OCI-LY7 (cell line): ENCODE results near the gene FAM120B. TPM values are rescaled to one million over a fixed set of nuclear protein-coding genes. Genes with fewer than 3 reads are reported as not detected.

Experiments used
- BruUV-seq: library from RNA; stranded (reverse); fragments of 400-500 nt; replicated peaks from 2 replicates; lab custom pipeline; 2021; lab: Mats Ljungman, UMichigan
- CTCF ChIA-PET: fragments of 300-600 bp; sonication (Branson Sonifier 250); formaldehyde crosslinking; loops from one replicate; lab custom pipeline; 2022; ENCODE audit warnings: antibody characterized with exemption; ENCODE audit not compliant: unreplicated experiment; lab: Charles Lee
- POLR2A ChIA-PET: fragments of 300-600 bp; sonication (Branson Sonifier 250); formaldehyde crosslinking; loops from one replicate; lab custom pipeline; 2022; ENCODE audit warnings: antibody characterized with exemption; lab: Charles Lee
- DNase-seq: peaks from one replicate; pipeline ENCODE4 v3.0.0-alpha.2; 2015; ENCODE audit warnings: low spot score
- H2AFZ ChIP-seq: fragments of 200-600 bp; sonication (generic), shearing (Covaris generic); 2 replicates; pipeline ENCODE4 v1.6.1; 2014; ENCODE audit warnings: mild to moderate bottlenecking, antibody characterized with exemption, low read length, moderate library complexity
- H3K27ac ChIP-seq: fragments of 200-600 bp; sonication (generic); 2 replicates; pipeline ENCODE4 v1.5.1; 2014; ENCODE audit warnings: mixed run types, low read depth, mild to moderate bottlenecking, moderate library complexity, low read length, inconsistent platforms; ENCODE audit not compliant: poor library complexity, severe bottlenecking
- H3K36me3 ChIP-seq: fragments of 200-600 bp; sonication (generic); 2 replicates; pipeline ENCODE4 v1.6.1; 2014; ENCODE audit warnings: mild to moderate bottlenecking, antibody characterized with exemption, low read length, moderate library complexity, mixed read lengths; ENCODE audit not compliant: insufficient read depth
- H3K4me1 ChIP-seq: fragments of 200-600 bp; sonication (generic); 2 replicates; pipeline ENCODE4 v1.5.1; 2014; ENCODE audit warnings: mild to moderate bottlenecking, low read length; ENCODE audit not compliant: insufficient read depth, poor library complexity, severe bottlenecking
- H3K4me2 ChIP-seq: fragments of 200-600 bp; sonication (generic); 2 replicates; pipeline ENCODE4 v1.6.1; 2014; ENCODE audit warnings: mild to moderate bottlenecking, low read length
- H3K4me3 ChIP-seq: fragments of 200-600 bp; sonication (generic); 2 replicates; pipeline ENCODE4 v1.5.1; 2014; ENCODE audit warnings: mild to moderate bottlenecking, low read depth, low read length; ENCODE audit not compliant: poor library complexity, severe bottlenecking
- H3K79me2 ChIP-seq: fragments of 200-600 bp; sonication (generic); 2 replicates; pipeline ENCODE4 v1.6.1; 2016; ENCODE audit warnings: low read depth, mild to moderate bottlenecking, low read length, moderate library complexity, mixed read lengths; ENCODE audit not compliant: insufficient read depth
- H3K9me2 ChIP-seq: fragments of 200-600 bp; sonication (generic); 2 replicates; pipeline ENCODE4 v1.6.1; 2016; ENCODE audit warnings: mild to moderate bottlenecking, low read length, mixed read lengths; ENCODE audit not compliant: insufficient read depth
- H3K9me3 ChIP-seq: fragments of 200-600 bp; sonication (generic); 2 replicates; pipeline ENCODE4 v1.6.1; 2014; ENCODE audit warnings: mild to moderate bottlenecking, mixed run types, low read length, mixed read lengths
- H4K20me1 ChIP-seq: fragments of 200-600 bp; sonication (generic); 2 replicates; pipeline ENCODE4 v1.6.1; 2014; ENCODE audit warnings: mild to moderate bottlenecking, antibody characterized with exemption, low read length, moderate library complexity, mixed read lengths; ENCODE audit not compliant: insufficient read depth
- CTCF ChIP-seq: fragments of 200-600 bp; sonication (generic); conservative IDR thresholded peaks from 2 replicates; pipeline ENCODE4 v1.5.1; 2014; ENCODE audit warnings: mild to moderate bottlenecking, antibody characterized with exemption, low read length, moderate library complexity, mixed read lengths
- EZH2phosphoT487 ChIP-seq: fragments of 200-600 bp; sonication (generic); IDR thresholded peaks from 2 replicates; pipeline ENCODE4 v1.6.1; 2018; ENCODE audit warnings: low read depth, borderline replicate concordance, mild to moderate bottlenecking, mixed run types, antibody characterized with exemption, low read length, moderate library complexity, mixed read lengths
- intact Hi-C: fragments of 100-400 bp; cut with micrococcal nuclease; formaldehyde crosslinking; loops from one replicate; pipeline ENCODE4 v1.10.0; 2022; ENCODE audit not compliant: unreplicated experiment
- total RNA-seq, 2 experiments: library from RNA; depleted of rRNA in 1 of 2; stranded (reverse); fragments of >200 nt in 1 of 2; shearing (Covaris generic) in 1 of 2; gene quantifications; 2 replicates each; pipeline ENCODE4 v1.2.3, GENCODE V29; 2014 to 2022

Gene FAM120B
- total RNA-seq, 2 experiments from 2014 or later, result 12.8 to 32.9 TPM

- no TSS peak for BruUV-seq
- Histone ChIP-seq H2AFZ (no peak overlapping the region), H3K36me3 (no peaks in the 10 kb centered on the region), H3K9me3 (no peaks in the 10 kb centered on the region), H4K20me1 (0 out of 2 replicates have a peak, but pooled peaks cover 5% of the 10 kb centered on the region), H3K9me2 (no peaks in the 10 kb centered on the region), H3K4me3 (no peak overlapping the region), H3K79me2 (no peaks in the 10 kb centered on the region), H3K4me1 (no peaks in the 10 kb centered on the region), H3K4me2 (no peak overlapping the region), H3K27ac (no peak overlapping the region)
- DNase-seq, result no peak
- intact Hi-C loops, result no loop called here
- TF ChIP-seq CTCF, result no peak
- TF ChIP-seq EZH2phosphoT487, result no peak
- ChIA-PET CTCF (no interaction called here), POLR2A (no interaction called here)
These were observed 17.7 kb upstream of the FAM120B start for GRCh38 chr6:170288852-170289179.

- H4K20me1 ChIP-seq, result 0 out of 2 replicates have a peak, but pooled peaks cover 5% of the 10 kb centered on the region
- no peak overlapping the region for H3K27ac ChIP-seq
- H3K4me3 ChIP-seq, result no peak overlapping the region
- H3K9me2 ChIP-seq, result no peaks in the 10 kb centered on the region
- no peak for DNase-seq
- TF ChIP-seq EZH2phosphoT487 (no peak), CTCF (no peak)
- CTCF ChIA-PET, result no interaction called here
- H3K36me3 ChIP-seq, result no peaks in the 10 kb centered on the region
- no peaks in the 10 kb centered on the region for H3K79me2 ChIP-seq
- no peaks in the 10 kb centered on the region for H3K4me1 ChIP-seq
- POLR2A ChIA-PET, result no interaction called here
- no peaks in the 10 kb centered on the region for H3K9me3 ChIP-seq
- no peak overlapping the region for H3K4me2 ChIP-seq
- intact Hi-C loops, result no loop called here
- H2AFZ ChIP-seq, result no peak overlapping the region
- no TSS peak for BruUV-seq
These were observed 17.2 kb upstream of the FAM120B start for GRCh38 chr6:170289180-170289931.

- no peaks in the 10 kb centered on the region for H3K9me3 ChIP-seq
- no peak overlapping the region for H3K4me2 ChIP-seq
- no peaks in the 10 kb centered on the region for H3K36me3 ChIP-seq
- no peaks in the 10 kb centered on the region for H3K9me2 ChIP-seq
- intact Hi-C loops, result loop anchor here (5.0 to 10.0 kb wide), 2 partner anchors 458 to 495 kb away; no protein-coding TSS in a partner anchor
- H3K27ac ChIP-seq, result no peak overlapping the region
- H3K4me3 ChIP-seq, result no peak overlapping the region
- TF ChIP-seq EZH2phosphoT487 (no peak), CTCF (no peak)
- no peak for DNase-seq
- POLR2A ChIA-PET, result no interaction called here
- CTCF ChIA-PET, result no interaction called here
- no peak overlapping the region for H2AFZ ChIP-seq
- 0 out of 2 replicates have a peak, but pooled peaks cover 5% of the 10 kb centered on the region for H4K20me1 ChIP-seq
- no peaks in the 10 kb centered on the region for H3K79me2 ChIP-seq
- no TSS peak for BruUV-seq
- H3K4me1 ChIP-seq, result no peaks in the 10 kb centered on the region
These were observed 16.6 kb upstream of the FAM120B start for GRCh38 chr6:170289951-170290295.
